Aorta (tissue), 5 donors: ENCODE measurements around the gene AFAP1L2. TPM values are rescaled to one million over a fixed set of nuclear protein-coding genes. Genes with fewer than 3 reads are reported as not detected.

Experiments
- ATAC-seq: fragments of 200-7000 bp; cut with Tn5 transposase; one replicate; pipeline ENCODE4 v1.9.1; 2022; ENCODE audit warnings: moderate library complexity; ENCODE audit not compliant: low FRiP score
- DNase-seq, 2 donors: peaks; one replicate each; pipeline ENCODE4 v3.0.0-alpha.2; 2020
- H3K27ac ChIP-seq, 2 donors: one replicate each; pipeline ENCODE4 v1.5.1; 2013; ENCODE audit warnings: low read length in 2 of 2, mild to moderate bottlenecking in 2 of 2, moderate library complexity in 2 of 2, control low read depth in 1 of 2, inconsistent platforms in 1 of 2, low read depth in 1 of 2
- H3K27me3 ChIP-seq, 2 donors: one replicate each; pipeline ENCODE4 v1.6.1; 2013; ENCODE audit warnings: control low read depth in 1 of 2, low read length in 1 of 2, mild to moderate bottlenecking in 1 of 2, moderate library complexity in 1 of 2; ENCODE audit not compliant: insufficient read depth in 2 of 2, control insufficient read depth in 1 of 2
- H3K36me3 ChIP-seq, 2 donors: one replicate each; pipeline ENCODE4 v1.6.1; 2013; ENCODE audit warnings: control low read depth in 1 of 2, low read length in 1 of 2, mild to moderate bottlenecking in 1 of 2; ENCODE audit not compliant: insufficient read depth in 2 of 2, control insufficient read depth in 1 of 2
- H3K4me1 ChIP-seq, 2 donors: one replicate each; pipeline ENCODE4 v1.6.1; 2013; ENCODE audit warnings: low read length in 2 of 2, control low read depth in 1 of 2, mild to moderate bottlenecking in 1 of 2, moderate library complexity in 1 of 2; ENCODE audit not compliant: insufficient read depth in 2 of 2, control insufficient read depth in 1 of 2
- H3K4me3 ChIP-seq, 2 donors: one replicate each; pipeline ENCODE4 v1.5.1; 2013; ENCODE audit warnings: low read length in 2 of 2, control low read depth in 1 of 2, mild to moderate bottlenecking in 1 of 2
- H3K9me3 ChIP-seq: one replicate; pipeline ENCODE4 v1.6.1; 2013; ENCODE audit warnings: mild to moderate bottlenecking, low read length; ENCODE audit not compliant: control insufficient read depth
- WGBS, 2 donors: extraction: QIAGEN DNeasy Blood & Tissue Kit; methylation state at CpG; one replicate each; pipeline ENCODE4 v1.1.7; 2013; 5-methylcytosine and 5-hydroxymethylcytosine counted together
- intact Hi-C, 2 donors: fragments of 100-400 bp; cut with DNase I; formaldehyde crosslinking; loops; one replicate each; pipeline versions ENCODE4 v1.14.2 to v1.15.0; 2022
- polyA plus RNA-seq, 2 donors: library from polyadenylated mRNA; stranded (reverse); fragments of 200-250 nt; gene quantifications; one replicate each; pipeline ENCODE4 v1.2.3, GENCODE V29; 2013
- total RNA-seq, 2 donors: library from RNA; stranded (reverse); fragmentation: NEBNext Ultra II Directional; extraction: Animal tissue kit (Norgen Biotek cat#: 25700); gene quantifications; one replicate each; pipeline ENCODE4 v1.2.1, GENCODE V29; 2021
- donor health status: healthy with polysubstance abuse.
- donor health status: Bipolar disorder and iron deficiency.
- donor health status: DM: no; HTN: no; CAD: no.
- donor health status: DM: no; HTN: no; CAD: no.
- donor health status: DM: yes; HTN: yes; CAD: no.

The AFAP1L2 gene
- total and polyA plus RNA-seq, 4 donors, result 3.1 to 19.3 (median 10.2) TPM

GRCh38 chr10:114436941-114437340 lies 32.6 kb upstream of the AFAP1L2 start:
- DNase-seq (no peak), ATAC-seq (no peak)
- H3K4me3 ChIP-seq, result no peak overlapping the region
- intact Hi-C loops, result loop anchor here in 1 of 2 donors (5.0 kb wide), 1 partner anchor 135 kb away; no protein-coding TSS in a partner anchor
- H3K27ac ChIP-seq, result no peak overlapping the region
- peaks cover 0 to 2% of the 10 kb centered on the region in 2 donors for H3K36me3 ChIP-seq
- no peaks in the 10 kb centered on the region for H3K4me1 ChIP-seq
- 93 to 98% methylated on average over 2 of the region's 2 CpGs for WGBS, 2 donors
- H3K27me3 ChIP-seq, result no peaks in the 10 kb centered on the region
- no peaks in the 10 kb centered on the region for H3K9me3 ChIP-seq

- Histone ChIP-seq H3K4me3 (no peak overlapping the region), H3K36me3 (no peaks in the 10 kb centered on the region), H3K4me1 (no peaks in the 10 kb centered on the region), H3K27me3 (no peaks in the 10 kb centered on the region), H3K9me3 (no peaks in the 10 kb centered on the region), H3K27ac (no peak overlapping the region)
- intact Hi-C loops, result no loop called here
- WGBS, 2 donors, result 69 to 81% methylated on average over 4 of the region's 4 CpGs
- ATAC-seq (no peak), DNase-seq (no peak)
Measured at GRCh38 chr10:114432566-114433093, 28.3 kb upstream of the AFAP1L2 start.

GRCh38 chr10:114431414-114432135 lies 27.3 kb upstream of the AFAP1L2 start:
- ATAC-seq (no peak), DNase-seq (no peak)
- intact Hi-C loops, result no loop called here
- Histone ChIP-seq H3K27me3 (no peaks in the 10 kb centered on the region), H3K4me3 (no peak overlapping the region), H3K4me1 (peaks cover 0 to 2% of the 10 kb centered on the region in 2 donors), H3K9me3 (no peaks in the 10 kb centered on the region), H3K27ac (no peak overlapping the region), H3K36me3 (no peaks in the 10 kb centered on the region)
- 91 to 93% methylated on average over 4 of the region's 4 CpGs for WGBS, 2 donors

GRCh38 chr10:114430688-114431413 lies 26.5 kb upstream of the AFAP1L2 start:
- H3K27me3 ChIP-seq, result no peaks in the 10 kb centered on the region
- intact Hi-C loops, result no loop called here
- peaks cover 0 to 5% of the 10 kb centered on the region in 2 donors for H3K4me1 ChIP-seq
- DNase-seq, result no peak
- H3K9me3 ChIP-seq, result no peaks in the 10 kb centered on the region
- no peak overlapping the region for H3K27ac ChIP-seq
- no peaks in the 10 kb centered on the region for H3K36me3 ChIP-seq
- no peak for ATAC-seq
- WGBS, 2 donors, result 94 to 95% methylated on average over 12 of the region's 12 CpGs
- no peak overlapping the region for H3K4me3 ChIP-seq

GRCh38 chr10:114429581-114430335 lies 25.5 kb upstream of the AFAP1L2 start:
- Histone ChIP-seq H3K4me3 (no peak overlapping the region), H3K27me3 (no peaks in the 10 kb centered on the region), H3K27ac (no peak overlapping the region), H3K36me3 (no peaks in the 10 kb centered on the region), H3K9me3 (no peaks in the 10 kb centered on the region), H3K4me1 (peaks cover 0 to 5% of the 10 kb centered on the region in 2 donors)
- ATAC-seq, result no peak
- intact Hi-C loops, result no loop called here
- WGBS, 2 donors, result 93 to 94% methylated on average over 9 of the region's 9 CpGs
- DNase-seq, result no peak

GRCh38 chr10:114427124-114427852 lies 23.0 kb upstream of the AFAP1L2 start:
- Histone ChIP-seq H3K27ac (no peak overlapping the region), H3K9me3 (no peaks in the 10 kb centered on the region), H3K4me3 (no peak overlapping the region), H3K36me3 (no peaks in the 10 kb centered on the region), H3K27me3 (no peaks in the 10 kb centered on the region), H3K4me1 (peaks cover 0 to 5% of the 10 kb centered on the region in 2 donors)
- intact Hi-C loops, result no loop called here
- no peak for DNase-seq
- 62 to 67% methylated on average over 9 of the region's 9 CpGs for WGBS, 2 donors
- peak; percentile 51 for ATAC-seq

GRCh38 chr10:114426476-114426875 lies 22.2 kb upstream of the AFAP1L2 start:
- intact Hi-C loops, result no loop called here
- Histone ChIP-seq H3K27ac (no peak overlapping the region), H3K4me3 (no peak overlapping the region), H3K36me3 (no peaks in the 10 kb centered on the region), H3K4me1 (peaks cover 0 to 5% of the 10 kb centered on the region in 2 donors), H3K27me3 (no peaks in the 10 kb centered on the region), H3K9me3 (no peaks in the 10 kb centered on the region)
- WGBS, 2 donors, result 17 to 26% methylated on average over 5 of the region's 5 CpGs
- ATAC-seq (no peak), DNase-seq (no peak)

- Histone ChIP-seq H3K27ac (no peak overlapping the region), H3K9me3 (no peaks in the 10 kb centered on the region), H3K27me3 (no peaks in the 10 kb centered on the region), H3K36me3 (no peaks in the 10 kb centered on the region), H3K4me3 (no peak overlapping the region), H3K4me1 (no peaks in the 10 kb centered on the region)
- no peak for ATAC-seq
- DNase-seq, result no peak
- intact Hi-C loops, result no loop called here
- 86 to 91% methylated on average over 4 of the region's 4 CpGs for WGBS, 2 donors
Measured at GRCh38 chr10:114420811-114421485, 16.6 kb upstream of the AFAP1L2 start.
